Neuronal stem cell (in vitro differentiated cells): ENCODE results near the gene CDH23.

Source experiments
- DNase-seq: peaks from one replicate; pipeline ENCODE4 v3.0.0-alpha.2; 2013; ENCODE audit warnings: low spot score
- H2AFZ ChIP-seq: one replicate; pipeline ENCODE4 v1.6.1; 2013; ENCODE audit warnings: mild to moderate bottlenecking, low read length, inconsistent platforms
- H2AK5ac ChIP-seq: 2 replicates; pipeline ENCODE4 v1.6.1; 2013; ENCODE audit warnings: low read depth, mild to moderate bottlenecking, inconsistent platforms, low read length, moderate library complexity, mixed read lengths
- H2BK120ac ChIP-seq: 2 replicates; pipeline ENCODE4 v1.6.1; 2013; ENCODE audit warnings: low read depth, mild to moderate bottlenecking, inconsistent platforms, low read length, moderate library complexity, mixed read lengths
- H2BK12ac ChIP-seq: one replicate; pipeline ENCODE4 v1.6.1; 2013; ENCODE audit warnings: low read length, inconsistent platforms
- H2BK15ac ChIP-seq: 2 replicates; pipeline ENCODE4 v1.6.1; 2013; ENCODE audit warnings: mild to moderate bottlenecking, low read length, inconsistent platforms, mixed read lengths
- H2BK5ac ChIP-seq: one replicate; pipeline ENCODE4 v1.6.1; 2013; ENCODE audit warnings: inconsistent platforms, mild to moderate bottlenecking, low read length, moderate library complexity
- H3K14ac ChIP-seq: one replicate; pipeline ENCODE4 v1.6.1; 2013; ENCODE audit warnings: low read length, inconsistent platforms
- H3K18ac ChIP-seq: 2 replicates; pipeline ENCODE4 v1.6.1; 2013; ENCODE audit warnings: low read length, inconsistent platforms
- H3K23ac ChIP-seq: 2 replicates; pipeline ENCODE4 v1.6.1; 2013; ENCODE audit warnings: low read depth, mild to moderate bottlenecking, mixed read lengths, low read length, inconsistent platforms; ENCODE audit not compliant: poor library complexity
- H3K27ac ChIP-seq: replicated peaks from 3 replicates; pipeline ENCODE4 v1.5.1; 2013; ENCODE audit warnings: low read length, inconsistent platforms
- H3K27me3 ChIP-seq, 3 experiments: 2 replicates each; pipeline ENCODE4 v1.6.1; 2013; ENCODE audit warnings: low read length in 3 of 3, mild to moderate bottlenecking in 2 of 3, inconsistent platforms in 1 of 3, low read depth in 1 of 3, mixed read lengths in 1 of 3, moderate library complexity in 1 of 3; ENCODE audit not compliant: control insufficient read depth in 3 of 3, insufficient read depth in 3 of 3
- H3K36me3 ChIP-seq, 2 donors: replicated peaks in 1 of 2; 2 replicates each; pipeline ENCODE4 v1.6.1; 2013; ENCODE audit warnings: low read length in 2 of 2; ENCODE audit not compliant: control insufficient read depth in 2 of 2, insufficient read depth in 2 of 2
- H3K4ac ChIP-seq: 2 replicates; pipeline ENCODE4 v1.6.1; 2013; ENCODE audit warnings: inconsistent platforms, mild to moderate bottlenecking, low read length, moderate library complexity
- H3K4me1 ChIP-seq, 2 donors: 1 replicate in 1 of 2; 2 replicates in 1 of 2; pipeline ENCODE4 v1.6.1; 2013; ENCODE audit warnings: low read length in 2 of 2, low read depth in 1 of 2; ENCODE audit not compliant: control insufficient read depth in 2 of 2, insufficient read depth in 1 of 2
- H3K4me2 ChIP-seq: one replicate; pipeline ENCODE4 v1.6.1; 2013; ENCODE audit warnings: mild to moderate bottlenecking, low read length, inconsistent platforms; ENCODE audit not compliant: insufficient read depth, poor library complexity, severe bottlenecking
- H3K4me3 ChIP-seq, 2 donors: 2 replicates each; pipeline ENCODE4 v1.5.1; 2013; ENCODE audit warnings: low read length in 2 of 2, mild to moderate bottlenecking in 2 of 2, inconsistent platforms in 1 of 2, moderate library complexity in 1 of 2
- H3K79me1 ChIP-seq: one replicate; pipeline ENCODE4 v1.6.1; 2013; ENCODE audit warnings: low read depth, mild to moderate bottlenecking, inconsistent platforms, low read length, moderate library complexity
- H3K9ac ChIP-seq: one replicate; pipeline ENCODE4 v1.6.1; 2013; ENCODE audit warnings: mild to moderate bottlenecking, low read depth, low read length, inconsistent platforms; ENCODE audit not compliant: poor library complexity
- H3K9me3 ChIP-seq, 2 donors: replicated peaks in 1 of 2; 2 replicates each; pipeline versions ENCODE3 to v1.6.1; 2013; ENCODE audit warnings: low read length in 2 of 2, mild to moderate bottlenecking in 2 of 2, inconsistent platforms in 1 of 2, low read depth in 1 of 2, mixed read lengths in 1 of 2, moderate library complexity in 1 of 2; ENCODE audit not compliant: control insufficient read depth in 2 of 2, insufficient read depth in 1 of 2
- H4K8ac ChIP-seq: one replicate; pipeline ENCODE4 v1.6.1; 2013; ENCODE audit warnings: low read depth, mild to moderate bottlenecking, inconsistent platforms, low read length, moderate library complexity
- H4K91ac ChIP-seq: one replicate; pipeline ENCODE4 v1.6.1; 2013; ENCODE audit warnings: low read length, low read depth, mild to moderate bottlenecking, inconsistent platforms; ENCODE audit not compliant: poor library complexity
- WGBS, 2 donors: extraction: QIAGEN DNeasy Blood & Tissue Kit; methylation state at CpG; one replicate each; pipeline ENCODE4 v1.1.7; 2013; ENCODE audit warnings: missing lambda C conversion rate in 2 of 2, mixed read lengths in 1 of 2; ENCODE audit not compliant: insufficient read length in 2 of 2, insufficient replicate concordance in 1 of 2; ENCODE audit errors: extremely low coverage in 2 of 2; 5-methylcytosine and 5-hydroxymethylcytosine counted together

The CDH23 gene

DNA sequence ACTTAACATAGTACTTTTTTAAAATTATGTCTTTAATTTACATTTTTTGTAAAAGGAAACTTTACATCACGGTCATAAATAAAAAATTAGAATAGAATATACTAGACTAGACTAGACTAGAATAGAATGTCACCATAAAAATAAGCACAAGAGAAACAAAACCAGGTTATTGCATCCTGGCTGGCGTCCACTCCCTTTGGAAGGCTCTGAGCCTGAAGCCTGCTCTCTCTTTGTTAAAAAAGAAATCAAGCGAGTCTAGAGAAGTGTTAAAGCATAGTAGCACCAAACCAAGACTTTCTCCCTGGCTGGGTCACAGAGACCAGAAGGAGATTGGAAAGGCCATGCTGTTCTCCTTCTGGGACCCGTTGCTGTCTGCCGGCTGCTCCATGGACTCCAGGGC is 218.2 kb downstream of the CDH23 start:
- H4K91ac ChIP-seq = no peak overlapping the region
- H3K23ac ChIP-seq = no peak overlapping the region
- no peak for DNase-seq
- H2BK5ac ChIP-seq = no peak overlapping the region
- no peak overlapping the region for H2BK12ac ChIP-seq
- no peaks in the 10 kb centered on the region for H3K79me1 ChIP-seq
- no peaks in the 10 kb centered on the region for H3K36me3 ChIP-seq
- no peak overlapping the region for H2BK120ac ChIP-seq
- no CpG with 5 or more reads among the region's 5 CpGs for WGBS, 2 donors
- no peak overlapping the region for H4K8ac ChIP-seq
- no peak overlapping the region for H3K9ac ChIP-seq
- no peak overlapping the region for H3K4ac ChIP-seq
- H3K27ac ChIP-seq = no peak overlapping the region
- no peak overlapping the region for H3K14ac ChIP-seq
- no peaks in the 10 kb centered on the region for H3K27me3 ChIP-seq
- no peak overlapping the region for H3K4me2 ChIP-seq
- no peak overlapping the region for H2AK5ac ChIP-seq
- no peak overlapping the region for H3K18ac ChIP-seq
- H3K4me3 ChIP-seq = no peak overlapping the region
- H2AFZ ChIP-seq = no peak overlapping the region
- no peak overlapping the region for H2BK15ac ChIP-seq
- peaks cover 0 to 8% of the 10 kb centered on the region in 2 donors for H3K4me1 ChIP-seq
- H3K9me3 ChIP-seq = peaks cover 0 to 5% of the 10 kb centered on the region in 2 donors

DNA sequence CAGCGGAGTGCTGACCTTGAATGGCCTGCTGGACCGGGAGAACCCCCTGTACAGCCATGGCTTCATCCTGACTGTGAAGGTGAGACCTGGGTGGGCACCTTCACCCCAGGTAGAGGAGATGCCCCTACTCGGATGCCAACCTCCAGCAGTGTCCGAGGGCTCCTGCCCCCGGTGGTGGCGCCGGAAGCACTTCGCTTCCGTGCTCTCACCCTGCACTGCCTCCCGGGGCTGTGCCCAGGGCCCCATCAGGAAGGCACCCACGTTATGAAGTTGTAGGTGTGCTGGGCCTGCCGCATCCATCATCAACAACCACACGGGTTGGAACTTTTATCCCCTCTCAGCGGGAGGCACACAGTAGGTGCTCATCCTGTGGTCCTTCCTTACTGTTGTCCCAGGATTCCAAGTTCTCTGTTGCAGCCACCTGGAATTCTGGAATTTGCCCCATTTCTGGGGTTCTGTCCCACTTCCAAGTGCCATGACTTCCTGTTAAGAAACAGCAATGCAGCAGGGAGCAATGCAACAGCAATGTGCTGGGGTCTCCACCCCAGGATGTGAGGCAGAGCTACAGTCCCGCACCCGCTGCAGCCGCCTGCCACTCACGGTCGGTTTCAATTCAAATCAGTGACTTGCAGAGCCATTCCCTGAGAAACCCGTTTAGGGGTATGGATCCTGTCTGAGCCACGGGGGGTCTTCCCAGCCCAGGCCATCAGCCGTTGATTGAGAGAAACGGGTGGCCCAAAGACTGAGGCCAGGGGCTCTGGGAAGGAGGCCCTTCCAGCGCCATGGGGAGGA is 219.0 kb downstream of the CDH23 start:
- H2BK5ac ChIP-seq = no peak overlapping the region
- peaks cover 0 to 4% of the 10 kb centered on the region in 2 donors for H3K4me1 ChIP-seq
- H3K79me1 ChIP-seq = no peaks in the 10 kb centered on the region
- peak overlapping the region; percentile 36 for H3K18ac ChIP-seq
- no peak overlapping the region for H3K4me3 ChIP-seq
- no peak overlapping the region for H2BK12ac ChIP-seq
- H3K23ac ChIP-seq = no peak overlapping the region
- DNase-seq = no peak
- no peak overlapping the region for H3K4me2 ChIP-seq
- H2AFZ ChIP-seq = no peak overlapping the region
- peak overlapping the region; percentile 24 for H3K9ac ChIP-seq
- H4K91ac ChIP-seq = no peak overlapping the region
- no peak overlapping the region for H3K14ac ChIP-seq
- H2BK120ac ChIP-seq = no peak overlapping the region
- H2AK5ac ChIP-seq = peak overlapping the region; percentile 85
- H3K36me3 ChIP-seq = no peaks in the 10 kb centered on the region
- H2BK15ac ChIP-seq = peak overlapping the region; percentile 59
- peaks cover 0 to 5% of the 10 kb centered on the region in 2 donors for H3K9me3 ChIP-seq
- no peak overlapping the region for H3K4ac ChIP-seq
- no CpG with 5 or more reads among the region's 24 CpGs for WGBS, 2 donors
- H3K27me3 ChIP-seq = no peaks in the 10 kb centered on the region
- H4K8ac ChIP-seq = no peak overlapping the region
- H3K27ac ChIP-seq = no peak overlapping the region

DNA sequence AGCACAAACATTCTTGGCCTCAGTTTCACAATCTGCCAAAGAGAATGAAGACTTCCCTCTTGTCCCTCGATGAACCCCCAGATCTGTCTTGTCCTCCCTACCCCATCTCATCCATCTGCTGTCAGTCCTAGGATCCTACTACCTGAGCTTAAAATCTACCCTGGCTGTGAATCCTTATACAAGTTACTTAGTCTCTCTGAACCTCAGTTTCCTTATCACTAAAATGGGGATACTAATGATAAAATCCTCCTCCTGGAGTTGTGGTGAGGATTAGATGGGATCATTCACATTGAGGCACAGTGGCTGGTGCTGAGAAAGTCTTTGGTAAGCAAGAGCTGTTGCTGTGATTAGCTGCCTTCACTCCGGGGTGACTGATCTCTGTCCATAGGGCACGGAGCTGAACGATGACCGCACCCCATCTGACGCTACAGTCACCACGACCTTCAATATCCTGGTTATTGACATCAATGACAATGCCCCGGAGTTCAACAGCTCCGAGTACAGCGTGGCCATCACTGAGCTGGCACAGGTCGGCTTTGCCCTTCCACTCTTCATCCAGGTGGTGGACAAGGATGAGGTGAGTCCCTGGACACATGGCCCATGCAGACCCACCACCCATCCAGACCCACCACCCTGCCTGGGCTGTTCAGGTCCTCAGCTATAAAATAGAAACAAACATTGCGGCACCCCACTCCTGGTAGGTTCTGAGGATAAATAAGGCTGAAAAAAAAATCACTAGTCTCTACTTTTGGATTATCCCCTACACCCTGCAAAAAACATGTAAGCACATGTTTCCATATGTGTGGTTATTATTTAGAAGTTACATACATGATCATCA is 220.3 kb downstream of the CDH23 start:
- no peak overlapping the region for H3K9ac ChIP-seq
- no peak overlapping the region for H3K14ac ChIP-seq
- H3K4ac ChIP-seq = no peak overlapping the region
- H2BK120ac ChIP-seq = no peak overlapping the region
- no peak overlapping the region for H3K4me2 ChIP-seq
- DNase-seq = no peak
- no peak overlapping the region for H3K18ac ChIP-seq
- WGBS, 2 donors = no CpG with 5 or more reads among the region's 12 CpGs
- H3K4me1 ChIP-seq = peaks cover 9 to 10% of the 10 kb centered on the region in 2 donors
- H3K79me1 ChIP-seq = no peaks in the 10 kb centered on the region
- H3K27ac ChIP-seq = no peak overlapping the region
- H4K91ac ChIP-seq = no peak overlapping the region
- H2AK5ac ChIP-seq = no peak overlapping the region
- peaks cover 0 to 5% of the 10 kb centered on the region in 2 donors for H3K9me3 ChIP-seq
- H2BK12ac ChIP-seq = peak overlapping the region; percentile 8
- H2AFZ ChIP-seq = no peak overlapping the region
- no peak overlapping the region for H4K8ac ChIP-seq
- H2BK5ac ChIP-seq = no peak overlapping the region
- no peaks in the 10 kb centered on the region for H3K27me3 ChIP-seq
- no peak overlapping the region for H3K4me3 ChIP-seq
- H2BK15ac ChIP-seq = no peak overlapping the region
- no peaks in the 10 kb centered on the region for H3K36me3 ChIP-seq
- H3K23ac ChIP-seq = no peak overlapping the region

DNA sequence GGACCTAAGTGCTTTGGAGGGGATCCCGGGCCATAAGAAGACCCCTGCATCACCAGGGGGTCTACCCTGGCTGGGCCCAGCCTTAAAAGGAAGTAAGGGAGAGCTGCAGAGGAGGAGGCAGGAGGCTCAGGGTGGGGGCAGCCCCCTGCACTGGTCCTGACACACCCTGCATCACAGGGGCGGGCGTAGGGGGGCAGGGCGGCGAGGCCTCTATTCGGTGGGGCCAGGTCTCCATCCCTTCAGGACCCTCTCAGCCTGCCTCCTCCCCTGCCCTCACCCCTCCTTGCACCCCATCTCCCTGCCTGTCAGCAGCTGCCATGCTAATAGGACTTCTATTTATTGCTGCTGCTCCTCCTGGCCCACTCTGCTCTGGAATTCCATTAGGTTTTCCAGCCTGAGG is 221.5 kb downstream of the CDH23 start:
- Histone ChIP-seq H3K36me3 (no peaks in the 10 kb centered on the region), H3K18ac (peak overlapping the region; percentile 17), H3K79me1 (no peaks in the 10 kb centered on the region), H2AK5ac (no peak overlapping the region), H4K91ac (no peak overlapping the region), H2BK15ac (no peak overlapping the region), H3K4me3 (no peak overlapping the region), H4K8ac (no peak overlapping the region), H3K9me3 (peaks cover 0 to 5% of the 10 kb centered on the region in 2 donors), H3K14ac (peak overlapping the region; percentile 66), H2AFZ (no peak overlapping the region), H2BK120ac (no peak overlapping the region), H3K23ac (no peak overlapping the region), H3K27me3 (peaks cover 0 to 4% (median 0%) of the 10 kb centered on the region in 3 experiments), H3K4ac (no peak overlapping the region), H3K9ac (peak overlapping the region; percentile 15), H2BK5ac (no peak overlapping the region), H3K27ac (no peak overlapping the region), H3K4me2 (no peak overlapping the region), H2BK12ac (no peak overlapping the region), H3K4me1 (peaks cover 20% of the 10 kb centered on the region in 2 donors)
- DNase-seq = no peak
- WGBS, 2 donors = no CpG with 5 or more reads among the region's 6 CpGs
